H1 (cell line): ENCODE data around the gene TELO2. TPM values are rescaled to one million over a fixed set of nuclear protein-coding genes. Genes with fewer than 3 reads are reported as not detected.

Experiments
- CTCF ChIA-PET: fragments of 300-600 bp; sonication (Branson Sonifier 250); formaldehyde crosslinking; loops from one replicate; lab custom pipeline; 2021; ENCODE audit not compliant: partially characterized antibody; lab: Charles Lee
- POLR2A ChIA-PET: fragments of 300-600 bp; sonication (Branson Sonifier 250); formaldehyde crosslinking; loops from one replicate; lab custom pipeline; 2021; ENCODE audit warnings: inconsistent platforms; ENCODE audit not compliant: partially characterized antibody; lab: Charles Lee
- DNase-seq, 2 experiments: peaks; one replicate each; pipeline versions ENCODE4 v3.0.0 to v3.0.0-alpha.2; 2010 to 2022; ENCODE audit warnings: low spot score in 2 of 2, low read depth in 1 of 2, mixed read lengths in 1 of 2
- FAIRE-seq: peaks from 2 replicates; lab custom pipeline; 2011; peaks lifted over from hg19 to GRCh38; lab: Jason Lieb, UNC
- H2AFZ ChIP-seq: 2 replicates; pipeline ENCODE4 v1.8.1; 2012; ENCODE audit warnings: low read length, inconsistent platforms
- H2AK5ac ChIP-seq: 2 replicates; pipeline ENCODE4 v1.6.1; 2013; ENCODE audit warnings: low read depth, low read length
- H2BK120ac ChIP-seq: replicated peaks from 2 replicates; pipeline ENCODE3; 2013; ENCODE audit warnings: low read depth, low read length, inconsistent platforms
- H2BK12ac ChIP-seq: 2 replicates; pipeline ENCODE4 v1.6.1; 2013; ENCODE audit warnings: low read depth, low read length
- H2BK15ac ChIP-seq: 2 replicates; pipeline ENCODE4 v1.6.1; 2013; ENCODE audit warnings: low read length
- H2BK20ac ChIP-seq: 2 replicates; pipeline ENCODE4 v1.6.1; 2013; ENCODE audit warnings: low read length
- H2BK5ac ChIP-seq: 2 replicates; pipeline ENCODE4 v1.6.1; 2013; ENCODE audit warnings: low read depth, low read length
- H3K14ac ChIP-seq: 2 replicates; pipeline ENCODE4 v1.6.1; 2013; ENCODE audit warnings: inconsistent platforms; ENCODE audit not compliant: insufficient read length
- H3K18ac ChIP-seq: 2 replicates; pipeline ENCODE4 v1.6.1; 2013; ENCODE audit warnings: low read length; ENCODE audit errors: extremely low read depth
- H3K23ac ChIP-seq: 2 replicates; pipeline ENCODE4 v1.6.1; 2013; ENCODE audit warnings: inconsistent platforms; ENCODE audit not compliant: insufficient read length
- H3K23me2 ChIP-seq: 2 replicates; pipeline ENCODE4 v1.6.1; 2013; ENCODE audit warnings: low read depth, low read length
- H3K27ac ChIP-seq: 2 replicates; pipeline ENCODE4 v1.6.1; 2011; ENCODE audit warnings: low read depth, low read length, inconsistent platforms
- H3K27me3 ChIP-seq, 4 experiments: replicated peaks in 1 of 4; 1 replicate in 1 of 4; 2 replicates in 3 of 4; pipeline versions ENCODE4 v1.6.1 to v1.8.1; 2011 to 2013; ENCODE audit warnings: low read length in 3 of 4, mild to moderate bottlenecking in 3 of 4, inconsistent platforms in 2 of 4, mixed read lengths in 2 of 4, moderate library complexity in 1 of 4; ENCODE audit not compliant: control insufficient read depth in 3 of 4, insufficient read depth in 3 of 4; ENCODE audit errors: extremely low read depth in 1 of 4
- H3K36me3 ChIP-seq, 4 experiments: 2 replicates each; pipeline versions ENCODE4 v1.6.1 to v1.8.1; 2011 to 2013; ENCODE audit warnings: mild to moderate bottlenecking in 4 of 4, low read length in 3 of 4, moderate library complexity in 2 of 4, control low read depth in 1 of 4, inconsistent platforms in 1 of 4; ENCODE audit not compliant: insufficient read depth in 4 of 4, control insufficient read depth in 2 of 4
- H3K4ac ChIP-seq: replicated peaks from 2 replicates; pipeline ENCODE3; 2013; ENCODE audit warnings: low read length, low read depth, mixed read lengths, inconsistent platforms; ENCODE audit not compliant: insufficient read length
- H3K4me1 ChIP-seq, 4 experiments: replicated peaks in 1 of 4; 1 replicate in 1 of 4; 2 replicates in 3 of 4; pipeline versions ENCODE4 v1.6.1 to v1.8.1; 2011 to 2013; ENCODE audit warnings: low read length in 3 of 4, inconsistent platforms in 2 of 4, mixed read lengths in 1 of 4; ENCODE audit not compliant: insufficient read depth in 4 of 4, control insufficient read depth in 3 of 4
- H3K4me2 ChIP-seq, 2 experiments: 2 replicates each; pipeline versions ENCODE4 v1.6.1 to v1.8.1; 2011 to 2013; ENCODE audit warnings: low read depth in 2 of 2, low read length in 2 of 2, control low read depth in 1 of 2, inconsistent platforms in 1 of 2, mild to moderate bottlenecking in 1 of 2; ENCODE audit not compliant: insufficient read depth in 1 of 2
- H3K4me3 ChIP-seq, 4 experiments: fragments of 200-600, 300-600 bp in 1 of 4; sonication (generic), shearing (Covaris generic), sonication (Bioruptor Twin) in 1 of 4; 2 replicates each; pipeline versions ENCODE4 v1.5.1 to v1.8.1; 2011 to 2016; ENCODE audit warnings: low read length in 4 of 4, low read depth in 3 of 4, control low read depth in 2 of 4, inconsistent platforms in 2 of 4, mild to moderate bottlenecking in 2 of 4, mixed read lengths in 1 of 4, moderate library complexity in 1 of 4; ENCODE audit not compliant: insufficient read depth in 2 of 4; ENCODE audit errors: extremely low read depth in 1 of 4
- H3K56ac ChIP-seq: replicated peaks from 2 replicates; pipeline ENCODE3; 2013; ENCODE audit warnings: low read depth, mild to moderate bottlenecking, mixed read lengths, low read length, inconsistent platforms; ENCODE audit not compliant: insufficient read length
- H3K79me1 ChIP-seq: 2 replicates; pipeline ENCODE4 v1.6.1; 2013; ENCODE audit warnings: low read depth, low read length, control low read depth
- H3K79me2 ChIP-seq, 2 experiments: 2 replicates each; pipeline versions ENCODE4 v1.6.1 to v1.8.1; 2012 to 2013; ENCODE audit warnings: low read length in 2 of 2, mild to moderate bottlenecking in 2 of 2, inconsistent platforms in 1 of 2; ENCODE audit not compliant: insufficient read depth in 2 of 2, control insufficient read depth in 1 of 2
- H3K9ac ChIP-seq, 4 experiments: replicated peaks in 1 of 4; 1 replicate in 1 of 4; 2 replicates in 3 of 4; pipeline versions ENCODE4 v1.6.1 to v1.8.1; 2011 to 2013; ENCODE audit warnings: low read depth in 3 of 4, low read length in 3 of 4, control low read depth in 2 of 4, mild to moderate bottlenecking in 2 of 4, moderate library complexity in 2 of 4, inconsistent platforms in 1 of 4; ENCODE audit errors: extremely low read depth in 1 of 4
- H3K9me3 ChIP-seq, 2 experiments: 2 replicates each; pipeline versions ENCODE4 v1.6.1 to v1.8.1; 2012 to 2013; ENCODE audit warnings: mild to moderate bottlenecking in 2 of 2, moderate library complexity in 2 of 2, control low read depth in 1 of 2, inconsistent platforms in 1 of 2, low read depth in 1 of 2, low read length in 1 of 2, mixed read lengths in 1 of 2; ENCODE audit not compliant: insufficient read depth in 2 of 2
- H4K20me1 ChIP-seq, 2 experiments: replicated peaks in 1 of 2; 2 replicates each; pipeline versions ENCODE3 to v1.8.1; 2011 to 2013; ENCODE audit warnings: inconsistent platforms in 2 of 2, low read length in 2 of 2, mild to moderate bottlenecking in 1 of 2; ENCODE audit not compliant: insufficient read depth in 2 of 2, control insufficient read depth in 1 of 2
- H4K5ac ChIP-seq: 2 replicates; pipeline ENCODE4 v1.6.1; 2013; ENCODE audit warnings: low read length, low read depth, mixed read lengths, inconsistent platforms; ENCODE audit not compliant: insufficient read length
- H4K8ac ChIP-seq: 2 replicates; pipeline ENCODE4 v1.8.0; 2013; ENCODE audit warnings: mild to moderate bottlenecking, moderate library complexity, low read length, inconsistent platforms; ENCODE audit not compliant: insufficient read depth; ENCODE audit errors: extremely low read depth
- H4K91ac ChIP-seq: replicated peaks from 2 replicates; pipeline ENCODE3; 2013; ENCODE audit warnings: low read length, mixed read lengths, inconsistent platforms; ENCODE audit not compliant: insufficient read length
- ASH2L ChIP-seq: fragments of 200-600, 300-600 bp; sonication (generic); IDR thresholded peaks from one replicate; pipeline ENCODE4 v1.7.1; 2017; ENCODE audit warnings: low read length
- BRCA1 ChIP-seq: IDR thresholded peaks from 2 replicates; pipeline ENCODE4 v1.6.1; 2012; ENCODE audit warnings: low read depth, low read length, improper control_type of control experiment
- CBX5 ChIP-seq: fragments of 300-800, 300-1000 bp; sonication (generic); IDR thresholded peaks from 2 replicates; pipeline ENCODE4 v1.7.1; 2016; ENCODE audit warnings: antibody characterized with exemption, low read length, low read depth
- CBX8 ChIP-seq: fragments of 300-800, 300-1000 bp; sonication (generic); IDR thresholded peaks from 2 replicates; pipeline ENCODE4 v1.7.1; 2016; ENCODE audit warnings: low read depth, low read length, borderline replicate concordance
- CEBPB ChIP-seq: IDR thresholded peaks from 2 replicates; pipeline ENCODE4 v1.6.1; 2012; ENCODE audit warnings: low read depth, low read length
- CREB1 ChIP-seq: IDR thresholded peaks from 2 replicates; pipeline ENCODE4 v1.6.1; 2012; ENCODE audit warnings: inconsistent platforms
- CTBP2 ChIP-seq: IDR thresholded peaks from 2 replicates; pipeline ENCODE4 v1.7.0; 2011; ENCODE audit warnings: borderline replicate concordance, mild to moderate bottlenecking, moderate library complexity, mixed read lengths, low read length; ENCODE audit not compliant: insufficient read depth, insufficient read length
- EGR1 ChIP-seq: IDR thresholded peaks from 2 replicates; pipeline ENCODE4 v1.6.1; 2011; ENCODE audit warnings: low read depth, low read length, borderline replicate concordance
- EZH2 ChIP-seq: fragments of 200-600 bp; sonication (generic); IDR thresholded peaks from 2 replicates; pipeline ENCODE4 v1.7.1; 2012; ENCODE audit warnings: low read depth, mild to moderate bottlenecking, moderate library complexity, low read length, inconsistent platforms; ENCODE audit not compliant: severe bottlenecking
- FOSL1 ChIP-seq: IDR thresholded peaks from 2 replicates; pipeline ENCODE4 v1.6.1; 2011; ENCODE audit warnings: mild to moderate bottlenecking, low read depth, low read length, moderate library complexity; ENCODE audit not compliant: insufficient read depth
- HDAC6 ChIP-seq: IDR thresholded peaks from one replicate; pipeline ENCODE4 v1.7.1; 2012; ENCODE audit warnings: low read depth, mild to moderate bottlenecking, inconsistent platforms, low read length, moderate library complexity
- KDM4A ChIP-seq: IDR thresholded peaks from one replicate; pipeline ENCODE4 v1.7.1; 2012; ENCODE audit warnings: low read depth, mild to moderate bottlenecking, moderate library complexity, low read length, inconsistent platforms; ENCODE audit not compliant: severe bottlenecking
- RFX5 ChIP-seq: IDR thresholded peaks from 2 replicates; pipeline ENCODE4 v1.6.1; 2011; ENCODE audit warnings: low read depth, low read length, improper control_type of control experiment, borderline replicate concordance
- SIRT6 ChIP-seq: IDR thresholded peaks from one replicate; pipeline ENCODE4 v1.7.1; 2012; ENCODE audit warnings: low read length, inconsistent platforms
- SP4 ChIP-seq: IDR thresholded peaks from 2 replicates; pipeline ENCODE4 v1.6.1; 2012; ENCODE audit warnings: low read length, inconsistent platforms
- WGBS, 2 experiments: shearing (Covaris generic) in 1 of 2; methylation state at CpG; one replicate each; pipeline versions ENCODE4 v1.1.6 to v1.1.7; 2013 to 2015; ENCODE audit warnings: low lambda C conversion rate in 2 of 2, mixed read lengths in 2 of 2, inconsistent platforms in 1 of 2, low coverage in 1 of 2, missing lambda C conversion rate in 1 of 2; ENCODE audit not compliant: insufficient replicate concordance in 2 of 2, insufficient coverage in 1 of 2, insufficient read length in 1 of 2; ENCODE audit errors: extremely low coverage in 1 of 2, missing lambda C conversion rate in 1 of 2; 5-methylcytosine and 5-hydroxymethylcytosine counted together
- polyA plus RNA-seq, 7 experiments: library from polyadenylated mRNA; depleted of rRNA in 3 of 7; stranded (reverse) in 5 of 7; unstranded in 2 of 7; fragments of >200 nt in 5 of 7; fragments of 200-250 nt in 2 of 7; gene quantifications; 1 replicate in 5 of 7; 2 replicates in 1 of 7; 4 replicates in 1 of 7; pipeline versions ENCODE4 v1.2.1 to v1.2.3, GENCODE V29; 2011 to 2013; ENCODE audit warnings: missing spikeins in 2 of 7, mixed read lengths in 2 of 7
- total RNA-seq: library from RNA; stranded (reverse); fragmentation: NEBNext Ultra II Directional; extraction: Animal tissue kit (Norgen Biotek cat#: 25700); gene quantifications from 2 replicates; pipeline ENCODE4 v1.2.1, GENCODE V29; 2021

Gene TELO2
- total and polyA plus RNA-seq, 2 of the 8 experiments (the other 6 are each of a cell fraction or from before 2014, with no cell fraction given) = 39.3 to 64.8 TPM

DNA sequence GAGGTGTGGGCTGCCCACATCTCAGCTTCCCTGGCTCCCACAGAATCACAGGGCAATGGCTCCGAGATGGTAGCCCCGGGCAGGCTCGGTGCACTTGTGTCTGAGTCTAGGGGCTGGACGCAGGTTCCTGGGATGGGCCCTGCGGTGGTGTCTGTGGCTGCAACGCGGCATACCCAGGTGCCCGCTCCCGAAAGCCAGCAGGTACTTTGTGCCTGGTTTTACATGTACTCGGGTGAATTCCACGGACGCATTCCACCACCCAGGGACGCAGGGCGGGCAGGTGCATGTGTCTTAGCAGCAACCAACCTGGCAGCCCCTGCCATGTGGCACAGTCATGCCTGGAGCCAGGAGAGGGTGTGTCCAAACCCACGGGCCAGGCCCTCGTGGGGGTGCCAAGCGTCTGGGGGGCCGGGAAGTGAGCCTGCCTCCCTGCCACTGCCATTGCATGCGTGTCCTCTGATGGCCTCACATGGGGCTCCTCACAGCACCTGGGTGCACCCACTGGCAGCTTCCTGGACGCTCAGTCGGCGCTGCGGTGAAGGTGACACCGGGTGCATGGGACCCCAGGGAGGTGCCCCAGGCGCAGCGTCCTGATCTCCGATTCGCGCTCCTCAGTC, 35.9 kb downstream of the TELO2 start:
- Histone ChIP-seq H3K79me2 (no peaks in the 10 kb centered on the region), H3K23ac (no peak overlapping the region), H3K4me2 (no peak overlapping the region), H3K79me1 (no peaks in the 10 kb centered on the region), H3K27me3 (no peaks in the 10 kb centered on the region), H2BK15ac (no peak overlapping the region), H3K14ac (no peak overlapping the region), H3K9me3 (no peaks in the 10 kb centered on the region), H2BK12ac (no peak overlapping the region), H2BK120ac (no peak overlapping the region), H2AK5ac (no peak overlapping the region), H2AFZ (no peak overlapping the region), H3K56ac (no peak overlapping the region), H3K4me1 (no peaks in the 10 kb centered on the region; a peak in 1 of 7 replicates), H4K91ac (no peak overlapping the region), H2BK20ac (no peak overlapping the region), H4K8ac (no peak overlapping the region), H3K36me3 (no peaks in the 10 kb centered on the region; a peak in 2 of 8 replicates), H3K9ac (no peak overlapping the region), H4K20me1 (peaks cover 2 to 5% of the 10 kb centered on the region in 2 experiments), H3K4ac (no peak overlapping the region), H2BK5ac (no peak overlapping the region), H3K4me3 (no peak overlapping the region), H3K23me2 (no peaks in the 10 kb centered on the region), H3K27ac (no peak overlapping the region), H3K18ac (no peak overlapping the region), H4K5ac (no peak overlapping the region)
- 96% methylated on average over 26 of the region's 29 CpGs; no CpG with 5 or more reads in 1 of the 2 experiments for WGBS, 2 experiments
- CTCF ChIA-PET = interaction anchor here (1.3 to 3.2 kb wide), 2 partner anchors 10 to 18 kb away, joined by 3 to 11 read pairs; no protein-coding TSS in a partner anchor
- POLR2A ChIA-PET = no interaction called here
- FAIRE-seq (no peak), DNase-seq (no peak)
- TF ChIP-seq CBX5 (no peak), BRCA1 (no peak), SP4 (no peak), EZH2 (no peak), FOSL1 (no peak), HDAC6 (no peak), KDM4A (no peak), EGR1 (no peak), SIRT6 (no peak), CEBPB (no peak), CREB1 (no peak), ASH2L (no peak), CBX8 (no peak), RFX5 (no peak), CTBP2 (no peak)
